ENCODE results near the gene S100A7A.

DNA sequence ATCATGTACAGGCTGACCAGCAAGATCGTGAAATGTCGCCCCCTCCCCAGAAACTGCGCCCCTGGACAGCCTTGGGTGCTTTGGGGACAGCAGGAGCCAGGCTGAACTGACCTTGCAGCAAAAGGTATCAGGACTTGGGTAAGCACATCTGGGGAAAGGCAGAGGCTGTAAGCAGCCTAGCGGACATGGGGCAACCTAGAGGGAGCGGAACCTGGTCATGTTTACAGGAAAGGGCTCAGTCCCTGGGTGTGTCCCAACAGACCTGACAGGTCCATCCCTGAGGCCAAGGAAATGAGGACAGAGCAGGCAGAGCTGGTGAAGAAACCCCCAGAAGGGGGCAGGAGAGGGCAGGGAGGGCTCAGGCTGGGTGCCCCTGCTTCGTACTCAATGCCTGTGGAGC, 22.4 kb upstream of the S100A7A start:
- TF ChIP-seq GATA2 (IDR thresholded peaks at IDR 0.05; ENCODE audit: low read depth, low read length) (no peak), GATA3 (IDR thresholded peaks at IDR 0.05; ENCODE audit: low read depth, low read length) (no peak)
